ENCODE measurements around the gene ALOX15B.
"Not testable (repeated sequence)": the region's sequence is repeated elsewhere in the genome, so short reads cannot be mapped to it uniquely, and the experiment has no call there.

ALOX15B gene

DNA sequence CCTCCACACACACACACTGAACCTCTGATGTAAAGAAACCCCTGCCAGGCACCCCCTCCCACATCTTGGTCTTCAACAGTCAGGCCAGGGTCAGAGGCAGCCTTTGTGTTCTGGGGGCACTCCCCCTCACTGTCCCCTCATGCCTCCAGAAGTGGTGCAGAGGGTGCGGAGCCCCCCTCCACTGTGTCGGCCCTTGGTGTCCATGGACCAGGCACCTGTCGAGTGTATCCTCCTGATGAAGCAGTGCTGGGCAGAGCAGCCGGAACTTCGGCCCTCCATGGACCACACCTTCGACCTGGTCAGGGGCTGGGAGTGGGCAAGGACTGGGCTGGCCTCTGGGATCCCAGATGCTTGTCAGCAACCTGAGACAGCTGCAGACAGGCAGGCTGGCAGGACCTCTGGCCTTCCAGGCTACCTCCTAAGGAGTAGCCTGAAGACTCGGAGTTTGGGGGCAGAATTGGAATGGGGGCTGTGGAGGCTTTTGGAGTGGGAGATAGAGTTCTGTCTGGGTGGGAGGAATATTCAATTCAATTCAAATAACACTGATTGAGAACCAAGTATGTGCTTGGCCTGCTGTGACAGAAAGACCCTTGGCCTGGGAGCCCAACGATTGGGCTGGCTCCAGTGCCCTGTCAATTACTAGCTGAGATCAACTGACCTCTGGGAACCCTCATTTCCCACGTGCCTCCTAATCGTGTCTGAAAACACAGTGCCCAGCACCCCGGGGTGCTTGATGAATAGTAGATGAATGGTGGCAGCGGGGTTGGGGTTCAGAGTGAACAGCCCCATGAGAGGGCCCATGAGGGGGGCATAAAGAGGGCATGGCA is 24.9 kb upstream of the ALOX15B start:
- DNase-seq (ENCODE audit: low spot score) = no peak

DNA sequence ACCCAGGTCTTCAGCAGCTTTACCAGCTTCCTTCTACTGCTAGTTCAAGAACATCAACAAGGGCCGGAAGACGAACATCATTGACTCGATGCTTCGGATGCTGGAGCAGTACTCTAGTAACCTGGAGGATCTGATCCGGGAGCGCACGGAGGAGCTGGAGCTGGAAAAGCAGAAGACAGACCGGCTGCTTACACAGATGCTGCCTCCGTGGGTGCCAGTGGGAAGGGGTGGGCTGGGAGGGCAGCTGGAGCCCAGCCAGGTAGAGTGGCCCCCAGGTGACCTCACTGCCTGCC is 24.4 kb upstream of the ALOX15B start:
- DNase-seq (ENCODE audit: low spot score) = no peak

DNA sequence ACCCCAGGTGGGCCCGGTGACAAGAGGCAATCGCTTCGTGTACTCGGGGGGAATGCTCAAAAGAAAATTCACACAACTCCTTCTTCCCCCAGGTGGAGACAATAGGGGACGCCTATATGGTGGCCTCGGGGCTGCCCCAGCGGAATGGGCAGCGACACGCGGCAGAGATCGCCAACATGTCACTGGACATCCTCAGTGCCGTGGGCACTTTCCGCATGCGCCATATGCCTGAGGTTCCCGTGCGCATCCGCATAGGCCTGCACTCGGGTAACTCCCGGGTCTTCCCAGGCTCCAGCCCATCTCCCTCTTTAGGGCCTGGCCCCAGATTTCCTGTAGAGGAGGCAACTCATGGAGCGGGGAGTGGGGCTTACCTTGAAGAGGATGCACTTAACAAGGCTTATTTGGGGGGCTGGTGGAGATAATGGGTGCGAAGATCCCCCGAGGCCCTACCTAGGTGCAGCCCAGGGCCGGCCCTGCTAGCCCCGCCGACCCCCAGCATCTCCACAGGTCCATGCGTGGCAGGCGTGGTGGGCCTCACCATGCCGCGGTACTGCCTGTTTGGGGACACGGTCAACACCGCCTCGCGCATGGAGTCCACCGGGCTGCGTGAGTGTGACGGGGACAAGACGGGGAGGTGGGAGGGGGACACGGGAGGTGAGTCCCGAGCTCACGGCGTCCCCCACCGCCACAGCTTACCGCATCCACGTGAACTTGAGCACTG is 23.5 kb upstream of the ALOX15B start:
- DNase-seq (ENCODE audit: low spot score) = no peak

DNA sequence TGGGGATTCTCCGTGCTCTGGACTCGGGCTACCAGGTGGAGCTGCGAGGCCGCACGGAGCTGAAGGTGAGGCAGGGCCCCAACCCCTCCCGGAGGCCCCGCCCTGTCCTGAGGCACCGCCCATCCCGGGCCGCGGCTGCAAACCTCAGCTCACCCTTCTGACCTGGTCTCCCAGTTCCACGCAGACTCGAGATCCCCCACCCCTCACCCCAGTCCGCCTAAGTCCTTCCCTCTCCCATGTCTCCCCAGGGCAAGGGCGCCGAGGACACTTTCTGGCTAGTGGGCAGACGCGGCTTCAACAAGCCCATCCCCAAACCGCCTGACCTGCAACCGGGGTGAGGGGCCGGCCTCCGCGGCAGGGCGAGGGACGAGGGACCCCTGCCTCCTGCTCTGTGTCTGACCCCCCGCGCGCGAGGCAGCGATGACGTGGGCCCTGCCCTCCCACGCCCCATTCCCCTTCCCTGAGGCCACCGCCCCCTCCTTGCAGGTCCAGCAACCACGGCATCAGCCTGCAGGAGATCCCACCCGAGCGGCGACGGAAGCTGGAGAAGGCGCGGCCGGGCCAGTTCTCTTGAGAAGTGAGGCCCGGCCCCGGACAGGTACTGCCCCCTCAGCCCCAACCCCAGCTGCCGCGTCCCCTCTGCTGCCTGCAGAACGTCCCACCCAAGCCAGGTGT is 22.8 kb upstream of the ALOX15B start:
- DNase-seq (ENCODE audit: low spot score) = no peak

DNA sequence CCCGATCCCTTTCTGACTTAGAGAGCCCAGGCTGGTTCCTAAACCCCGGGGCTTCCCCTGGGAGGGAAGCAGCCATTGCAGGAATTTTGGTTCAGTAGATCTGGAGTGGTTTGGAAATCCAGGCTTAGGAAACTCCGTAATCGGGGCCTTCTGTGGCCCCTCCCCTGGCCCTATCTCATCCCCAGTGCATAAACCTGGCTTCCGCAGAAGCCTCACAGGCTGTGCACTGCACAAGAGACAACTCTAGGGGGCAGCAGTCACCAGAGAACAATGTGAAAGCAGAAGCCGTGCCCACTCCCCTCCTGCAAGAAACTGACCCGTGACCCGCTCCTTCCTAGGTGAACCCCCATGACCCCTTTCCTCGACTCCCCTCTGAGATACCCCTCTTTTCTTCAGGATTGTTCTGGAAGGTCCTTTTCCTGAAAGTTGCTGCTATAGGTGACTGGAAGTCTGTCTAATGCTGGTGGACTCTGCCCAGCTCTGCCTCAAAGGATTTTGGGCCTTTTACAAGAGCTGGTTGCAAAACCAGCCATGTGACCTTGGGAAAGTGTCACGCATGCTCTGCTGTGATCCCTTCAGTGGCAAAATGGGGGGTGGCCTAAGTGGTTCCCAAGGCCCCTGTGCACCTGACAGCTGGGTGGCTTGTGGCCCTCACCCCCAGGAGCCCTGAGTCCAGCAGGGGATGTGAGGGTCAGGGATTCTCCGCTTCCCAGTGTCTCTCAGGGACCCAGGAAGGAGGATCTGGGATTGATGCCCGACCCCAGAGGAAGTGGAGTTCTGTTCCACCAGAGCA is 22.0 kb upstream of the ALOX15B start:
- peak; percentile 37 for DNase-seq (ENCODE audit: low spot score)

- DNase-seq (ENCODE audit: low spot score) = no peak
Observed at GRCh38 chr17:8018436-8018835, 20.4 kb upstream of the ALOX15B start.

- no peak for DNase-seq (ENCODE audit: low spot score)
Observed at GRCh38 chr17:8019166-8019565, 19.7 kb upstream of the ALOX15B start.

DNA sequence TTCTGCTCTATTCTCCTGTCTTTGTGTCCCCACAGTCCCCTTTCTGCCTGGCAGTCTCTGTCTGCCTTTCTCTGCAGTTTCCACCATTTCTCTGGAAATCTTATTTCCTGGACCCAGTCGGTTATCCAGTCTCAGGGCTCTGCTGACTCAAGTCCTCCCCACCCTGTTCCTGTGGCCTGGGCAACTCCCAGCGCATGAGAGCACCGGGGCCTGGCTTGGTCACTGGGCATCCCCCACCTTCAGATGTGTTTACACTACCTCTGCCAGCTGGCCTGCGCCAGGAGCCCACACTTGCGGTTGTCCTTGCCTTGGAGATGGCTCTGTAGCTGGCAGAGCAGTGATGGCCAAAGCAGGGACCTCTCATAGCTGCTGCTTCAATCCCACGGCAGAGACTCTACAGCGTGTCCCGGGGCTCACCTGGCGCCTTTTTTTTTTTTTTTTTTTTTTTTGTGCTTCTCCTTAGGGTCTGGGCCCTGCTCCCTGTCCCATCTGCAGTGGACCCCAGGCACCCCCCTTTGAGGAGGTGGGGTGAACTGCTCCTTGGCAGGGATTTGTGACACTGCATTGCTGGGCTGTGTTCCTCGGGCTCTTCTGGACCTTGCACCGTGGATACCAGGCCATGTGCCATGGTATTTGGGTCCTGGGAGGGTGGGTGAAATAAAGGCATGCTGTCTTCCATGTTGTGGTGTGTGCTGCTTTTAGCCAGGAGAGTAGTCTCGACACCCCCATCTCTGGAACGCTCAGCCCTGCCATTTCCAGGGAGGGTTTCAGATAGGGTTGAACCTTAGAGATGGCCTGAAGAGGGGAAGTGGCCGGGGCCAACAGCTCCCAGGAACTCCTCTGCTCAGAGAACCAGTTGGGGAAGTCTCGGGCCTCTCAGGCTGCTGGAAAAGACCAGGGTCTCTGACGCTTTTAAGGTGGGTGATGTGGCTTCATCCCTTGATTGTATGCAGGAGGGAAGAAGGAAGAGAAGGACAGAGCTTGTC is 18.9 kb upstream of the ALOX15B start:
- DNase-seq (ENCODE audit: low spot score) = no peak

GRCh38 chr17:8020776-8021564 is 17.9 kb upstream of the ALOX15B start:
- no peak for DNase-seq (ENCODE audit: low spot score)

DNA sequence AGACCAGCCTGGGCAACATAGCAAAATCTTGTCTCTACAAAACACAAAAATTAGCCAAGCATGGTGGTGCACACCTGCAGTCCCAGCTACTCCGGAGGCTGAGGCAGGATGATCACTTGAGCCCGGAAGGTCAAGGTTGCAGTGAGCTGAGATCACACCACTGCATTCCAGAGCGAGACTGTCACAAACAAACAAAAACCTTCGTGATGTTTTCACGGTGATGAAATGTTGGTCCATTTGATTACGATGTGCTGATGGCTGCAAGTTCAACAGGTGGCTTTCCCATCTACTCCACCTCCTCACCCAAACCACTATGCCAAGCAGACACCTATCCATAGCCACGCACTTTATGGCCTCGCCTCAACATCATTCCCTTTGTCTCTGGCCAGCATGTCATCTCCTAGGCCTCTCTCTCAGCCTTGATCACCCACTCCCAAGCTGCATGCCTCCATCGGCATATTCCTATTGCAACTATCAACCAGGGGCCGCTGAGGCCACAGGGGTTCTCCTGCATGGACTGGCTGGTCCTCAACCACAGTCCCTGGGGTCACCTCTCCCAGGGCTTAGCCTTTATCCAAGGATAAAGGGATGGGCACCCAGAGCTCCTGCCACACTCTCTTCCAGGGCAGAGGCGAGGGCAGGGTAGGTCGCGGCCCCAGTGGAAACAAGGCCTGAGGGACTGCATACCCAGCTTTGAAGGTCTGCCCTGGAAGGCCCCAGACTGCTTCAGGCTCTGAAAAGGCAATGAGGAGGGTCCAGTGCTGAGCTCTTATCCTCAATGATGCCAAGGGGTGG is 17.1 kb upstream of the ALOX15B start:
- no peak for DNase-seq (ENCODE audit: low spot score)

DNA sequence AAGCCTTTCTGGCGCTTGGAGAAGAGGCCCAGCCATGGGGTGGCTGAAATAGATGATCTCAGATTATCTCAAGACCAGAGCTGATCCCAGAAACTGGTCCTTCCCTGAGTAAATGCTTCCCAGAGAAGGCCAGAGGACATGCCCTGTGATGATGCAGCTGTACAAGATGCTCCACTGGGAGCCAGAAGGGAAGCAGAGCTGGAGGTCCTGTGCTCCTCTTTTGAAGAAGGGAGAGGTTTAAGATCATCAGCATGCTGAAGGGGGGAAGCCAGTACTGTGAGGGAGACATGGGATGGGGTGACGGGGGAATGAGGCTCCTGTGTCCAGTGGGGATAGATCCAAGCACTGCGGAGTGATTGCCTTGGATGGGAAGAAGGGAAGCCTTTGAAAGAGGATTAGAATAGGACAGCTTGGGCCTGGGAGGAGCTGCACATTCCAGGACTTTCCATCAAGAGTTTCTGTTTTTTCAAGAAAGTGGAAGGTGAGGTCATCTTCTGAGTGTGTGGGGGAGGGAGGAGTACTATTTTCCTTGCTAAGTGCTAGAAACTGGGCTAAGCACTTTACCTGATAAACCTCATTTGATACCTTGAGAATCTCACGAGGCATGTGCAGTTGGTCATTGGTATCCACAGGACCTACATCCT is 16.4 kb upstream of the ALOX15B start:
- no peak for DNase-seq (ENCODE audit: low spot score)

GRCh38 chr17:8024161-8024560 is 14.7 kb upstream of the ALOX15B start:
- not testable (repeated sequence) for DNase-seq (ENCODE audit: low spot score)

- no peak for DNase-seq (ENCODE audit: low spot score)
Observed at GRCh38 chr17:8025176-8025911, 13.5 kb upstream of the ALOX15B start.

GRCh38 chr17:8029121-8029520 is 9.7 kb upstream of the ALOX15B start:
- no peak for DNase-seq (ENCODE audit: low spot score)

DNA sequence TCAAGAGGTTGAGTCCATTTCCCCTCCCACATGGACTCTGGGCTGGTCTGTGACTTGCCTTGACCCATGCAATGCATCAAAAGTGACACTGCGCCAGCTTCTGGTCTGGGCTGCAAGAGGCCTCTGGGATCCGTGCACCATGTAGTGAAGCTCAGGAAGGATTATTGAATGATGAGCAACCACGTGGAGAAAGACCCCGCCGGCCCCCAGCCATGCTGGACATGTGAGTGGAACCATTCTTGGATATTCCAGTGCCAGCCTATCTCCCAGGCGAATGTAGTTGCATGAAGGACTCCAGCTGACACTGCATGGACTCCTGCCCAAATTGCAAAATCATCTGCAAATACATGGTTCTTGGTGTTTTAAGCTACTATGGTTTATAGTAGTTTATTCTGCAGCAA is 7.6 kb upstream of the ALOX15B start:
- DNase-seq (ENCODE audit: low spot score) = no peak

- DNase-seq (ENCODE audit: low spot score) = no peak
Observed at GRCh38 chr17:8031950-8032349, 6.9 kb upstream of the ALOX15B start.

DNA sequence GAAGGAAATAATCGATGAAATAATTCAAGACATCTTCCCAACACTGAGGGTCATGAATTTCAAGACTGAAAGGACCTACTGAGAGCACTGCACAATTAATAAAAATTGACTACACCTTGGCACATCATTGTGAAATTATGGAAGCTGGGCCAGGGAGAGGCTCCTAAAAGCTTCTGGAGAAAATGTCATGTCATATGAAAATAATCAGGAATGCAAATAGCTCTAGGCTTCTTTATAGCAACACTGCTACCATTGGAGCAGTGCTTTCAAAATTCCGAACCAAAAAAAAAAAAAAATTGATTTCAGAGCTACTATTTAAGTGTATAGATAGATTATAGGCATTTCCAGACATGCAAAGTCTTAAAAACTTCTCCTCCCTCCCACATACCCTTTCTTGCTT is 6.4 kb upstream of the ALOX15B start:
- no peak for DNase-seq (ENCODE audit: low spot score)

DNA sequence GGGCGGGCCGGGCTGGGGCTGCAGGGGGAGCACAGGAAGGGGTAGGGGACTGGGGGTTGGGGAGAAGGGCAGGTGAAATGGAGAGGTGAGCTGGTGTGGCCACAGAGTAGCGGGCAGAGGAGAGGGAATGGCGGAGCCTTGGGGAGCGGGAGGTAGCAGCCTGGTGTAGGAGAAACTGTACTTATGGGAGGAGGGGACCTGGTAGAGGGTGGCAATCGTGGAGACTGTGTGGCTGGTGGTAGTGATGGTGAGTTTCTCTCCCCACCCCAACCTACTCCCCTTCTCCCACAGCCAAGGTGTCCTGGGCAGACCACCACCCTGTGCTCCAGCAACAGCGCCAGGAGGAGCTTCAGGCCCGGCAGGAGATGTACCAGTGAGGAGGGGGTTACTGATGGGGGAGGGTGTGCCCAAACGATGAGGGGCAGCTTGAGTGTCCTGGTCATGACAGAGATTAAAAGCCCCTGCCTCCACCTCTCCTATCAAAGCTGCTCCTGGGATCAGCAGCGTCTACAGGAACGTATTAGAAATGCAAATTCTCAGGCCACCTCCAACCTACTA is 831 bp downstream of the ALOX15B start:
- DNase-seq (ENCODE audit: low spot score) = no peak

Measured in CD4-positive, alpha-beta T cell treated with Interleukin-6 at 100 ng/mL for 8 hours (primary cell).